Measurements from ENCODE around the gene SEC22A. TPM values are rescaled to one million over a fixed set of nuclear protein-coding genes. Genes with fewer than 3 reads are reported as not detected.

Gene SEC22A
- total and polyA plus RNA-seq, 10 of the 15 experiments (the other 5 are each of a cell fraction or from before 2014, with no cell fraction given) = 19.3 to 70.3 (median 36.7) TPM

- TF ChIP-seq FOS (IDR thresholded peaks at IDR 0.05; ENCODE audit: borderline replicate concordance, extremely low read depth, insufficient read length) = no peak
These were observed 41.7 kb upstream of the SEC22A start (continued) for GRCh38 chr3:123159926-123160635.

DNA sequence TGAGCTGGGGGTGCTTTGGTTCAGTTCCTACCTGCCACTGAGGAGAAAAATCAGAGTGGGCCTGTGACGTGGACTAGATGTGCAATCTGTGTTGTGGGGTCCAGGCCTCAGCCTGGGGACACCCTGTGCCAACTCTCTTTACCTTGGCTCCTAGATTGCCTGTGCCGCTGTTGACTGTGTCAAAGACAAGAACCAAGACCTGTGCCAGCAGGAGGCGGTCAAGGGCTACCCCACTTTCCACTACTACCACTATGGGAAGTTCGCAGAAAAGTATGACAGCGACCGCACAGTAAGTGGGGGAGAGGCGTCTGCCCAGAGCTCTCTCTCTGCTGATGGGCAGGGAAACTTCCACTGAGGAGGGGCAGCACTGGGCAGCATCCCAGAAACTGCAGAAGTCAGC lies 40.6 kb upstream of the SEC22A start:
- in situ Hi-C loops (cut with MboI) = no loop called here
- no peak for FAIRE-seq
- DNase-seq (ENCODE audit: low read depth, low spot score) = no peak
- 96% methylated on average over 7 of the region's 7 CpGs for WGBS (ENCODE audit: insufficient coverage, insufficient replicate concordance, low lambda C conversion rate, missing lambda C conversion rate)
- SMC1A ChIA-PET (ENCODE audit: uncharacterized antibody, unreplicated experiment) = interaction anchor here (0.5 kb wide), 1 partner anchor 1685 kb away, joined by 3 read pairs; no protein-coding TSS in a partner anchor
- no peak overlapping the region for H3K27ac ChIP-seq (ENCODE audit: control insufficient read depth, insufficient read depth)
- H3K9me3 ChIP-seq (replicated peaks; ENCODE audit: control insufficient read depth, insufficient read depth, low read length) = no peaks in the 10 kb centered on the region
- POLR2A ChIA-PET = no interaction called here
- RAD21 ChIA-PET (ENCODE audit: unreplicated experiment) = no interaction called here
- CTCF ChIA-PET = no interaction called here
- no TSS peak for BruUV-seq (replicated peaks)
- H3K79me2 ChIP-seq (ENCODE audit: control insufficient read depth, insufficient read depth, low read length) = no peaks in the 10 kb centered on the region
- no peak overlapping the region for H3K4me2 ChIP-seq (ENCODE audit: control insufficient read depth, insufficient read depth)
- ATAC-seq = no peak
- H3K27me3 ChIP-seq (replicated peaks in 1 of 2; ENCODE audit: control insufficient read depth in 2 of 2, insufficient read depth in 2 of 2, low read length in 1 of 2) = no peaks in the 10 kb centered on the region
- no peaks in the 10 kb centered on the region for H3K4me1 ChIP-seq (ENCODE audit: control insufficient read depth, insufficient read depth, low read length)
- intact Hi-C loops (cut with micrococcal nuclease; ENCODE audit: unreplicated experiment) = no loop called here
- TF ChIP-seq BCL11A (IDR thresholded peaks at IDR 0.05; ENCODE audit: low read depth, low read length) (no peak), CTCF (IDR thresholded peaks at IDR 0.05 in 2 of 3, conservative IDR thresholded peaks at IDR 0.05 in 1 of 3; ENCODE audit: control insufficient read depth in 2 of 3, extremely low read depth in 1 of 3, insufficient read depth in 1 of 3, low read depth in 3 of 3, low read length in 3 of 3) (peak in 1 of 3 experiments; percentile 5; a peak in 1 of 6 replicates)
- H4K20me1 ChIP-seq (ENCODE audit: control insufficient read depth, insufficient read depth) = no peaks in the 10 kb centered on the region
- H3K36me3 ChIP-seq (ENCODE audit: control insufficient read depth in 2 of 2, insufficient read depth in 2 of 2, low read length in 1 of 2) = peaks cover 7 to 9% of the 10 kb centered on the region in 2 experiments
- H3K4me3 ChIP-seq = no peak overlapping the region
- no peak overlapping the region for H3K9ac ChIP-seq (ENCODE audit: control insufficient read depth, insufficient read depth, low read length)
- no peak overlapping the region for H2AFZ ChIP-seq (ENCODE audit: control insufficient read depth, low read depth, low read length)

All from GM12878 (cell line).